Neural cell (in vitro differentiated cells): ENCODE measurements around the gene MCM3AP.

Experiments
- EP300 ChIP-seq: fragments of 450-650 bp; conservative IDR thresholded peaks from 2 replicates; pipeline ENCODE4 v1.6.1; 2014; ENCODE audit warnings: antibody characterized with exemption, mild to moderate bottlenecking, moderate library complexity; ENCODE audit not compliant: poor library complexity, severe bottlenecking
- EZH2 ChIP-seq: fragments of 200-600, 300-800 bp; shearing (Covaris generic), sonication (generic); IDR thresholded peaks from 2 replicates; pipeline ENCODE4 v1.6.1; 2014; ENCODE audit warnings: antibody characterized with exemption, low read length, borderline replicate concordance, mild to moderate bottlenecking; ENCODE audit not compliant: insufficient read depth, poor library complexity, severe bottlenecking
- MXI1 ChIP-seq: fragments of 450-650 bp; conservative IDR thresholded peaks from 2 replicates; pipeline ENCODE4 v1.6.1; 2014; ENCODE audit warnings: antibody characterized with exemption, mild to moderate bottlenecking; ENCODE audit not compliant: poor library complexity, severe bottlenecking
- POLR2AphosphoS5 ChIP-seq: IDR thresholded peaks from 2 replicates; pipeline ENCODE4 v1.6.1; 2012
- RAD21 ChIP-seq: fragments of 450-650 bp; conservative IDR thresholded peaks from 2 replicates; pipeline ENCODE4 v1.6.1; 2014; ENCODE audit warnings: antibody characterized with exemption, mild to moderate bottlenecking, moderate library complexity
- SMC3 ChIP-seq: fragments of 450-650 bp; conservative IDR thresholded peaks from 2 replicates; pipeline ENCODE4 v1.6.1; 2014; ENCODE audit warnings: antibody characterized with exemption, mild to moderate bottlenecking, moderate library complexity; ENCODE audit not compliant: poor library complexity
- TAF1 ChIP-seq: IDR thresholded peaks from 2 replicates; pipeline ENCODE4 v1.6.1; 2012; ENCODE audit warnings: low read depth
- TF ChIP-seq, protein P1 (sequence below): fragments of 450-650 bp; IDR thresholded peaks from 2 replicates; pipeline ENCODE4 v1.5.1; 2014; ENCODE audit warnings: antibody characterized with exemption, mild to moderate bottlenecking, moderate library complexity; ENCODE audit not compliant: poor library complexity, severe bottlenecking
- TF ChIP-seq, protein P2 (sequence below): IDR thresholded peaks from 2 replicates; pipeline ENCODE4 v1.6.1; 2012; ENCODE audit warnings: borderline replicate concordance

DNA sequence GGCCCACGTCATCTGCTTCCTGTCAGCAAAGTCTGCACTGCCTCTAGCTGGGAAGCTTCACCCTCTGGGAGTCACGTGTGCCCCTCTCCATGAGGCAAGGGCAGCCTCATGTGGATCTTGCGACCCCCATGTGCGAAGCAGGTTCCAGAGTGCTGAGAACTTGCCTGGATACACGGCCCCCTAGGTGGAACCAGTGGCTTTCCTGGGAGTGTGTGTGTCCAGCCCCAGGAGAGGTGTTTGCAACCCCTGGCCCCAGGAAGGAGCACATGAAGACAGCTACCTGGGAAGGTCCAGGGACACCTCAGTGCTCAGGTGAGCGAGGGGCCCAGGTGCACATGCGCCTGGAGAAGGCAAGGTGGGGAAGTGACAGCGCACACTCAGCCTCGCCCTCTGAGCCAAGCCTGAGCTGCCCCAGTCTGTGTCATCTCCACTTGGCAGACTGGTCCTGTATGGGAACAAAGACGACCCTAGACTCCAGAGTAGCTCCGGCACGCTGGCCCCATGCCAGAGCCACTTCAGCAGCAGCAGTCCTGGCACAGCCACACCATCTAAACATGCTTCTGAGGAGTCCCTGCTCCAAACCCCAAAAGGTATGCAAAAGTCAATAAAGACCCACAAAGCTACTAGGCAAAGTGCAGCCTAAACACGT, 65.7 kb downstream of the MCM3AP start:
- TF ChIP-seq POLR2AphosphoS5 (no peak), EZH2 (no peak), TAF1 (no peak), EP300 (no peak), RAD21 (no peak), SMC3 (no peak), MXI1 (no peak)
- TF ChIP-seq, protein P1, sequence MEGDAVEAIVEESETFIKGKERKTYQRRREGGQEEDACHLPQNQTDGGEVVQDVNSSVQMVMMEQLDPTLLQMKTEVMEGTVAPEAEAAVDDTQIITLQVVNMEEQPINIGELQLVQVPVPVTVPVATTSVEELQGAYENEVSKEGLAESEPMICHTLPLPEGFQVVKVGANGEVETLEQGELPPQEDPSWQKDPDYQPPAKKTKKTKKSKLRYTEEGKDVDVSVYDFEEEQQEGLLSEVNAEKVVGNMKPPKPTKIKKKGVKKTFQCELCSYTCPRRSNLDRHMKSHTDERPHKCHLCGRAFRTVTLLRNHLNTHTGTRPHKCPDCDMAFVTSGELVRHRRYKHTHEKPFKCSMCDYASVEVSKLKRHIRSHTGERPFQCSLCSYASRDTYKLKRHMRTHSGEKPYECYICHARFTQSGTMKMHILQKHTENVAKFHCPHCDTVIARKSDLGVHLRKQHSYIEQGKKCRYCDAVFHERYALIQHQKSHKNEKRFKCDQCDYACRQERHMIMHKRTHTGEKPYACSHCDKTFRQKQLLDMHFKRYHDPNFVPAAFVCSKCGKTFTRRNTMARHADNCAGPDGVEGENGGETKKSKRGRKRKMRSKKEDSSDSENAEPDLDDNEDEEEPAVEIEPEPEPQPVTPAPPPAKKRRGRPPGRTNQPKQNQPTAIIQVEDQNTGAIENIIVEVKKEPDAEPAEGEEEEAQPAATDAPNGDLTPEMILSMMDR = no peak
- TF ChIP-seq, protein P2, sequence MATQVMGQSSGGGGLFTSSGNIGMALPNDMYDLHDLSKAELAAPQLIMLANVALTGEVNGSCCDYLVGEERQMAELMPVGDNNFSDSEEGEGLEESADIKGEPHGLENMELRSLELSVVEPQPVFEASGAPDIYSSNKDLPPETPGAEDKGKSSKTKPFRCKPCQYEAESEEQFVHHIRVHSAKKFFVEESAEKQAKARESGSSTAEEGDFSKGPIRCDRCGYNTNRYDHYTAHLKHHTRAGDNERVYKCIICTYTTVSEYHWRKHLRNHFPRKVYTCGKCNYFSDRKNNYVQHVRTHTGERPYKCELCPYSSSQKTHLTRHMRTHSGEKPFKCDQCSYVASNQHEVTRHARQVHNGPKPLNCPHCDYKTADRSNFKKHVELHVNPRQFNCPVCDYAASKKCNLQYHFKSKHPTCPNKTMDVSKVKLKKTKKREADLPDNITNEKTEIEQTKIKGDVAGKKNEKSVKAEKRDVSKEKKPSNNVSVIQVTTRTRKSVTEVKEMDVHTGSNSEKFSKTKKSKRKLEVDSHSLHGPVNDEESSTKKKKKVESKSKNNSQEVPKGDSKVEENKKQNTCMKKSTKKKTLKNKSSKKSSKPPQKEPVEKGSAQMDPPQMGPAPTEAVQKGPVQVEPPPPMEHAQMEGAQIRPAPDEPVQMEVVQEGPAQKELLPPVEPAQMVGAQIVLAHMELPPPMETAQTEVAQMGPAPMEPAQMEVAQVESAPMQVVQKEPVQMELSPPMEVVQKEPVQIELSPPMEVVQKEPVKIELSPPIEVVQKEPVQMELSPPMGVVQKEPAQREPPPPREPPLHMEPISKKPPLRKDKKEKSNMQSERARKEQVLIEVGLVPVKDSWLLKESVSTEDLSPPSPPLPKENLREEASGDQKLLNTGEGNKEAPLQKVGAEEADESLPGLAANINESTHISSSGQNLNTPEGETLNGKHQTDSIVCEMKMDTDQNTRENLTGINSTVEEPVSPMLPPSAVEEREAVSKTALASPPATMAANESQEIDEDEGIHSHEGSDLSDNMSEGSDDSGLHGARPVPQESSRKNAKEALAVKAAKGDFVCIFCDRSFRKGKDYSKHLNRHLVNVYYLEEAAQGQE = no peak
